Measurements from ENCODE around the gene BNIP5.

- TF ChIP-seq CTCF (IDR thresholded peaks at IDR 0.05) (no peak), POLR2A (IDR thresholded peaks at IDR 0.05) (no peak)
Observed at GRCh38 chr6:36269834-36270705, 66.6 kb downstream of the BNIP5 start, which contains the start of gene PNPLA1.

Measured in right lobe of liver (tissue), 4 donors.